GM18505 (cell line): ENCODE data around the gene VPS37C.

ENCODE experiments used
- ATAC-seq: cut with Tn5 transposase; IDR thresholded peaks from one replicate; pipeline ENCODE4 v1.9.1; 2021; ENCODE audit not compliant: unreplicated experiment
- POLR2A ChIP-seq: IDR thresholded peaks from 4 replicates; pipeline ENCODE4 v1.6.1; 2011; ENCODE audit warnings: borderline replicate concordance; ENCODE audit not compliant: insufficient read depth, insufficient read length; ENCODE audit errors: extremely low read depth

Gene VPS37C

GRCh38 chr11:61115498-61116224, 45.6 kb downstream of the VPS37C start:
- no peak for TF ChIP-seq POLR2A
- no peak for ATAC-seq

DNA sequence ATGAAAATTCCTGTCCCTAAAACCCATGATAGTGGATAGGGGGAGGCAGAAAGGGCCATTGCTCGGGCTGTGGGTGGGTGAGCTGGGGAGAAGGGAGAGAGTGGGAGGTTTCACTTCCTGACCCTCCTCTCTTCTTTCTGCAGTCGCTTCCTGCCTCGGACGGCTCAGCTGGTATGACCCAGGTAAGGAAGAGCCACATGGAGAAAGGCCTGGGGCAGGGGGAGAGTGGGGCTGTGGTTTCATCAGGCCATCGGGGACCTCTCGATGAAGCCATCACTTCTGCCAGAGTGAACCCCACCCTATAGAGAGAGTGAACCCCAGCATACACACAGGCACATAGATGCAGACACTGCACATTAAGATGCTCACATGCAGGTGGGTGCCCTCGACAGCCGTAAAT, 46.3 kb downstream of the VPS37C start:
- no peak for TF ChIP-seq POLR2A
- ATAC-seq = no peak

GRCh38 chr11:61113201-61113600, 48.0 kb downstream of the VPS37C start:
- no peak for ATAC-seq
- no peak for TF ChIP-seq POLR2A

DNA sequence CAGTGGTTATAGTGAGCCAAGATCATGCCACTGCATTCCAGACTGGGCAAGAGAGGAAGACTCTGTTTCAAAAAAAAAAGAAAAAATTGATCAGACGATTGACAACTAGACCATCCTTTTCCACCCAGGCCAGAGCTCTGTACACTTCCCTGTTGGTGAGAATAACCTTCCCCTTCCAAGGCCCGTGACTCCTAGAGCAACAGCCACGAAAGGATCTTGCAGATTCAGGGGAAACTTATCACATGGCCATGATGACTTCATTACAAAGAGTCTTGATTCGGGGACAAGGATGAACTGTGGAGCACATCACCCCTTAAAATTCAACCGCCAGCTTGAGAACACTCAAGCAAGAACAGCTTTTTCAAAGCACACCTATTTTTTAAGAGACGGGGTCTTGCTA, 48.7 kb downstream of the VPS37C start:
- TF ChIP-seq POLR2A = no peak
- ATAC-seq = no peak

DNA sequence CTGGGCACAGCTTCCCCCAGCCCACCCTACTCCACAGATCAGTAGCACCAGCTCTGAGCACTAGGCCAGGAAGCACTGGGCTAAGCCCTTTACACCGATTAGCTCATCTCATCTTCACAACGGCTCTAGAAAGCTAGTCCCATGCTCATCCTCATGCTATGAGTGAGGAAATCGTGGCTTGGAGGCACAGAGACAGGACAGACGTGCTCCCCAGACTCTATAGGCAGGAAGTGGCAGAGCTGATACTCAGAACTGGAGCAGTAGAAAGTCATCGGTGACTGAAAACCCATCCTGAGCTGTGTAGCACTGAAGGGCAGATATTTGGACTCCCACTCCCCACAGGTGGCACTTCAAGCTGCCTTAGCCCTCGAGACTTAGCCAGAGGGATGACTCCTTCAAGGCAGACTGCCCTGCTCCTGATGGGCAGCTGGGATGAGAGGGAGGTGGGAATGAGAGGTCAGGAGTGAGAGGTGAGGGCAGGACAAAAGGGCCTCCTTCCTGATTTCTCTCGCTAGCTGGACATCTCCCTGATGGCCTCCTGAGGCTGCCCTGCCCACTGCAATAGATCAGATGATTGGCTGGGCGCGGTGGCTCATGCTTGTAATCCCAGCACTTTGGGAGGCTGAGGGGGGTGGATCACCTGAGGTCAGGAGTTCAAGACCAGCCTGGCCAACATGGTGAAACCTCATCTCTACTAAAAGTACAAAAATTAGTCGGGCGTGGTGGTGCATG, 49.3 kb downstream of the VPS37C start:
- ATAC-seq = no peak
- TF ChIP-seq POLR2A = no peak

- ATAC-seq = no peak
- TF ChIP-seq POLR2A = no peak
Measured at GRCh38 chr11:61111050-61111435, 50.2 kb downstream of the VPS37C start.

DNA sequence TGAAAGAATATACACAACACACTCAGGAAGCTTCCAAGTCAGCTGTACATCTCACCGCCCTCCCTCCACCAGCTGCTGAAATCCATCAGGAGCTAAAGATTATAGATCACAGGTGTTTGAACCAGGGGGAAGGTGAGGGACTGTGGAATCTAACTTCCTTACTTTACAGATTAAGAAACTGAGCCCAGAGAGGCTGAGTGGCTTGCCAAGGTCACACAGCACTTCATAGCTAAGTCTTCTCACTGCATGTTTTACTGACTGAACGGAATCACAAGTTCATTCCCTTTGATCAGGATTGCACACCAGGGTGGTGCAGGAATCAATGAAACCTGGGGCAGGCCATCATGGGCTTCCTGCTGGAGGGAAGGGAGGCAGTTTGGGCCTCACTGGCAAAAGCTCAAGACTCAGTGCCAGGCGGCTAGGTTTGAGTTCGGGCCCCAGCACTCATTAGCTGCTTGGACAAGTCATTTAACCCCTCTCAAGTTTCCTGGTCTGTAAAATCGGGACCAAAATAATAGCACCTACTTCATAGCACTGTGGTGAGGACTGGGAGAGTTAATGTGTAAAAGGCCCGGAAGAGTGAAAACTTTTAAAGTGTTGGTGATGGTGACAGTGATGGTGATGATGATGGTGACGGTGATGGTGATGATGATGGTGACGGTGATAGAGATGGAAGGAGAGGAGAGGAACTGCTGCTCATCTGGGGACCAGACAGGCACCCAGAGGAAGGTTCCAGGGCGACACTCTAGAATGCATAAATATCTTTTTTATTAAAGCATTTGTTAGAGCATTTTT, 50.8 kb downstream of the VPS37C start:
- no peak for ATAC-seq
- TF ChIP-seq POLR2A = no peak

DNA sequence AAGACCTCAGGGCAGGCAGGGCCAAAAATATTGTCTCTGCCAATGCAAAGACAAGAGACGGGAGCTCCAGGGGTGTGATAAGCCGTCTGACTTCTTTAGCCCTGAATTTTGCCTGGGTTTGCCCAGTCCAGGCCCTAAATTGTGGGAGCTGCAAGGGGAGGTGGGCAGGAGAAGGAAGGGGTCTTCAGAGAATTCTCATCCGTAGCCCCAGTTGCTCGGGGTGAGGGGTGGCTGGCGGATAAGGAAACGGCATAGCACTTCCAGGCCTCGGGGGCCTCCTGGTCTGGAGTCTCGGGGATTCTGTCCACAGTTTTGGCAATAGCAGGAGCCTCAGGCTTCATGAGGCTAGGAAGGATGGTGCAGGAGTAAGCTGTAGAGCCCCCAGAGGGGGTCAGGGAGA, 51.6 kb downstream of the VPS37C start:
- TF ChIP-seq POLR2A = no peak
- no peak for ATAC-seq

GRCh38 chr11:61108847-61109585, 52.2 kb downstream of the VPS37C start:
- TF ChIP-seq POLR2A = no peak
- ATAC-seq = no peak

GRCh38 chr11:61107888-61108287, 53.3 kb downstream of the VPS37C start:
- no peak for ATAC-seq
- no peak for TF ChIP-seq POLR2A

DNA sequence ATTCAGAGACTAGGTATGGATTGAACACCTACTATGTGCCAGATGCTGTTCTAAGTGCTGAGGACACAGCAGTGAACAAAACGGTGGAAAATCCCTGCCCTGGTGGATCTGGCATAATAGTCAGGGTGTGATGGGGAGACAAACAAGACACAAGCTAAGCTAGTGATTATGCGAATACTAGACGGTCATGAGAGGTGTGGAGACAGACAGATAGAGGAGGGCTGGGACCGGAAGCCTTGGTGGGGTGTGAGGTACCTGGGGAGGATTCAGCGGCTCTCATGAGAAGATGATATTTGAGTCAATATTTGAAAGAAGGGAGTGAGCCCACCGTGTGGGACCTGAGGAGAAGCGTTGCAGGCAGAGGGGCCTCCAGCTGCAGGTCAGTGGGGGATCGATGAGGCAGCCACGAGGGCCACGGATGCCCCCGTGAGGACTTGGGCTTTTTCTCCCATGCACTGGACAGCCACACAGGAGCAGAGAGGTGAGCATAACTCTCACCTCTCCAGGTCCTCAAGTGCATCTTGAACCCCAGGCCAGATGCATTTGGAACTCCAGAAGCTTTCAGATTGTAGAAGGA, 54.2 kb downstream of the VPS37C start:
- TF ChIP-seq POLR2A = no peak
- no peak for ATAC-seq

GRCh38 chr11:61106296-61106695, 54.9 kb downstream of the VPS37C start:
- ATAC-seq = no peak
- TF ChIP-seq POLR2A = no peak

DNA sequence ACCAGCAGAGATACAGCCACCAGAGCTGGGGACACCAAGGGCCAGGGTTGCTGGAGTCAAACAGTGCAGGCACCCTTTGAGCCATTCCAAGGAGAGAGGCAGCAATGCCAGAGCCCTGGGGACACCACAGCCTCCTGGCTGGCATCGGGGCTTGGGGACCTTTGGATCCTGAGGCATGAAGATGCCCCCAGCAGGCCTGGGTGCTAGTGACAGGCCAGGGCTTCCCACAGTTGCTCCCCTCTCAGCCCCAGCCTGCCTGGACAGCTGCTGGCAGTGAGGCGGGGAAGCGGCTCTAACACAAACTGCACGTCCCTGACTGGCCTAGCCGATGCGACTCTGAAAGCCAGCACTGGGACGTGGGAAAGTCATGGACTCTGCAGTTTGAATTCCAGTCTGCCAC, 56.3 kb downstream of the VPS37C start:
- TF ChIP-seq POLR2A = no peak
- ATAC-seq = no peak
